Activated CD4-positive, alpha-beta T cell treated with anti-CD3 and anti-CD28 coated beads, Interleukin-10, Interleukin-2, amounts not matched to agents 100 ng/mL and 50 ng/mL, durations not matched to agents 16 hours and 8 hours (primary cell): ENCODE data around the gene DNASE1L3.
A peak's percentile ranks its signal among the peaks of the same experiment; 100 is the strongest.

Experiments used
- DNase-seq: peaks from one replicate; pipeline ENCODE4 v3.0.0-alpha.2; 2020

Gene DNASE1L3

GRCh38 chr3:58176827-58177489, 33.8 kb downstream of the DNASE1L3 start:
- no peak for DNase-seq

DNA sequence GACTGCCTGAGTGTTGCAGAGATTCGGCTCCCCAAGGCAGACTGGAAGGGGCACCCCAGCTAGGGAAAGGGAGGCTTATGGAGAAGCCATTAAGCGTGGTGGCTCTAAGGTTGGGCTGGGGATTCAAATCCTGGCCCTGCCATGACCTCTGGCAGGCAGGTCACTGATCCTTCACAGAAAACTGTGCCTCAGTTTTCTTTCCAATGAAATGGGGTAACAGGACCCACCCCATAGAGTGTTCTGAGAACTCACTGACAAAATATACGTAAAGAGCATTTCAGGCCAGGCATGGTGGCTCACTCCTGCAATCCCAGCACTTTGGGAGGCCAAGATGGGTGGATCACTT, 34.6 kb downstream of the DNASE1L3 start:
- DNase-seq, result no peak

GRCh38 chr3:58175437-58176184, 35.2 kb downstream of the DNASE1L3 start:
- no peak for DNase-seq

GRCh38 chr3:58175187-58175436, 35.7 kb downstream of the DNASE1L3 start:
- DNase-seq, result no peak

DNA sequence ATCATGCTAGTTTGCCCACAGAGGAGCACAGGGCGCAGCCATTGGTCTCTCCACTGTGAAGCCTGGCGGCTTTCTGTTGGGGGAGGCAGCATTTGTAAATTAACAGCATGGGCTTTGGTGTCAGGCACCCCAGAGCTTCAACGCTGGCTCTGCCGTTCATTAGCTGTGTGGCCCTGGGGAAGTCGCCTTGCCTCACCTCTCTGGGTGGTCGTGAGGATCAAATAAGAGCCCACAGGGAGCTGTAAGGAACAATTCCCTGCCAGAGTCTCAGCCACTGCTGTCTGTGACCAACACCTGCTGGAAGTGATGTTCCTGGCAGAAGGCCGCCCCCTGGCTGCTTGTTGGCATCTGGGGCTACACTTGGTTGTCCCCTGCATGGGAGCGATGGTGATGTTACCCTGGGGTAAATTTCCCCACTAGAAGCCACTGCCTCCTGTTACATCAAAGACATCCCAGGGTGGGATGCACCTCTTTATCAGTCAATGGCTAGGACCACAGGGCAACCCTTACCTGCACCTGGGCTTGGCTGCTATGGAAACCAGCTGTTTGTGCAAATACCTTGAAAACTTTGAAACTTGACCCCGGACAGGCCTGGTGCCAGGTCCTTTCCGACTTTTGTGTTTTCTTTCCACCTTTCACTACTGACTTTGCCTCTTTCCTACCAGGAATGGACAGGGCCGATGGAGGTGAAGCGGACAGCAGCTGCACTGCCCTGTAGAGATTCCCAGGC, 36.9 kb downstream of the DNASE1L3 start:
- DNase-seq, result peak; percentile 31

- no peak for DNase-seq
Observed at GRCh38 chr3:58173029-58173668, 37.6 kb downstream of the DNASE1L3 start.

- no peak for DNase-seq
Observed at GRCh38 chr3:58171126-58171525, 39.6 kb downstream of the DNASE1L3 start.

DNA sequence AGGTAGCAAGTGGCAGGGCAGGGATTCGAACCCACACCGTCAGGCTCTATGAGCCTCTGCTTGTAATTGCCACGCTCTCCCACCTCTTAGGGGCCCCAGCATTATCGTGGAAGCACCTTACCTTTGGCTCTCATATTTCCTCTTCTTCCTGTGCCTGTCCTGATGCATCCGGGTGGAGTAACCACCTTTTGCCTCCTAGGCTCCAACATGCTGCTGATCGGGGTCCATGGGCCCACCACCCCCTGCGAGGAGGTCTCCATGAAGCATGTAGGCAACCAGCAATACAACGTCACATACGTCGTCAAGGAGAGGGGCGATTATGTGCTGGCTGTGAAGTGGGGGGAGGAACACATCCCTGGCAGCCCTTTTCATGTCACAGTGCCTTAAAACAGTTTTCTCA, 40.4 kb downstream of the DNASE1L3 start:
- DNase-seq, result no peak

- no peak for DNase-seq
Observed at GRCh38 chr3:58169371-58169770, 41.4 kb downstream of the DNASE1L3 start.

- no peak for DNase-seq
Observed at GRCh38 chr3:58168498-58168897, 42.3 kb downstream of the DNASE1L3 start.

- DNase-seq, result peak; percentile 79
Observed at GRCh38 chr3:58167431-58168351, 43.1 kb downstream of the DNASE1L3 start.

DNA sequence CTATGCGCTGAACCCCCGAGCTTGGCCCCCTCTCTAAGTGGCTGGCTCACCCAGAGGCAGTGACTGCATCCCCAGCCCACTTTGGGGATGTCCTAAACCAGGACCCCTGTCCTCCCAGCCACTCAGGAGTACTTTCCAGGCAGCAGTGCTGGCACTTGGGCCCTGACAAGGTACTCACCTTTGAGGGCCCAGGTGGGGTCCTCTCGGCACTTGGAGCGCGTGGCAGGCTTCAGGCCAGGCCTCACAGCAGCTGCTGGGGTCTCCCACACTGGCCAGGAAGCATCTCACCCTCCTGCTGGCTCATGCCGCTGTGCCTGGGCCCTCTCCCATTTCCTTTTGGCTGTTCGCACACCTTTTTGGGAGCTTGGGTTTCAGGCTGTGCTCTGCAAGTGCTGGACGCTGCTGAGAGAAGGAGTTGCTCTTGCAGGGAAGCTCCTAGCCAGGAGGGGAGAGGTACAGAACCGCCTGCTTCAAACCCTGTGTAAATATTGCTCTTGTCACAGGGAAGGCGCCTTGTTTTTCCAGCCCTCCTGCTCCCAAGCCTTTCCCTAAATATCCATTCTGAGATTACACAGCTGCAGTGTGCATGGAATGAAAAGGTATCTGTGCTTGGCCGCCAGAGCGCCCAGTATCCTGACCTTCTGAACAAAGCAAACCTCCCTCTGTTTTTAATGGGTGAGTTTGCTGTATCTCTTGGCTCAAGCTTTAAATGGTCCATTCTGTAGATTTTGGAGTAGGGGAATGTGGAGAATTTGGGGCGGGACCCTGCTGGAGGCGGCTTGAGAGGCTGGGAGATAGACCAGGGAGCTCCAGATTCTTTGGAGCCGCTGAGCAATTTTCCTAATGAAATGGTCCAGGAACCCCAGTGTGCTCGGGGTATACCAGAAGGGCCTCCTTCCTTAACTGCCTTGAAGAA, 45.6 kb downstream of the DNASE1L3 start:
- no peak for DNase-seq

- no peak for DNase-seq
Observed at GRCh38 chr3:58164199-58164879, 46.4 kb downstream of the DNASE1L3 start.

DNA sequence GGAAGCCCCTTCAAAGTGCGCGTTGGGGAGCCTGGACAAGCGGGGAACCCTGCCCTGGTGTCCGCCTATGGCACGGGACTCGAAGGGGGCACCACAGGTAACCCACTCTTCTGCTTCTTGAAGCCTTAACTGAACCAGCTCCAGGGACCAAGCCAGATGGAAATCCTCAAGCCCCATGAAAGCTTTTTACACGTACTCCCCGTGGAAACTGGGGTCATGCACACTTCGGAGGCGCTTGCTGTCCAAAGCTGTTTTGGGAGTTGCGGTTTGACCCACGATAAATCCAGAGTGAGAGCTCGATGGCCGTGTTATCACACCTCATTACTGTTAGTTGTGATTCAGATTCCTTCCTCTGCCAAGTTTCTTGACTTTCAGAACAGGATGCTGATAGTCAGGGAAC, 47.5 kb downstream of the DNASE1L3 start:
- DNase-seq, result no peak

GRCh38 chr3:58161435-58162398, 49.1 kb downstream of the DNASE1L3 start:
- DNase-seq, result no peak

GRCh38 chr3:58160399-58160798, 50.4 kb downstream of the DNASE1L3 start:
- DNase-seq, result no peak

DNA sequence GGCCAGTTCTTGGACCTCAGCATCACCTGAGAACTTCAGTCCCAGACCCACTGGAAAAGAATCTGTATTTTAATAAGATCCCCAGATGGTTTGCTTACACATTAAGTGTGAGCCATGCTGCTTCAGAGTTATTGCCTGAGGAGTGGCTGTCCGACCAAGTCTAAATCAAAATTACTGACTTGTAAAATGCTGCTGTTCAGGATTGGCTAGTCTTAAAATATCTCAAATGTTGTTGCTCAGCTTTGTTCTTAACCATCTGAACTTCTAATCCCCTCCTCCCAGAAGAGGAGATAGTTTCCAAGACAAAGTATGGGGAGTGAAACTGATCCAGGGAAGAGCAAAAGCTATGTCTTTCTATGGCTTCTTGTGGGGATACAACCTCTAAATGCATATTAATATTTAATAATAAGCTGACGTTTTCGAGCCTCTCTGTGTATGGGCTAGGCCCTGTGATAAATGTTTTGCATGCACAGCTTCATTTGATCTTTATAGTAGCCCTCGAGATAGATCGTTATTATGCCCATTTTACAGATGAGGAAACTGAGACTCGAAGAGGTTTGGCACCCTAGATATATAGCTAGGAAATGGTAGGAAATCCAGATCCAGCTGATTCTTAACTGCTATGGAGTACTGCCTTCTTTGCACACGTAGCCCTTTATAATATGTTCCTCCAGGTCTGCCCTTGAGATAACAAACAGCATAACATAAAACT, 52.2 kb downstream of the DNASE1L3 start:
- DNase-seq, result no peak

DNA sequence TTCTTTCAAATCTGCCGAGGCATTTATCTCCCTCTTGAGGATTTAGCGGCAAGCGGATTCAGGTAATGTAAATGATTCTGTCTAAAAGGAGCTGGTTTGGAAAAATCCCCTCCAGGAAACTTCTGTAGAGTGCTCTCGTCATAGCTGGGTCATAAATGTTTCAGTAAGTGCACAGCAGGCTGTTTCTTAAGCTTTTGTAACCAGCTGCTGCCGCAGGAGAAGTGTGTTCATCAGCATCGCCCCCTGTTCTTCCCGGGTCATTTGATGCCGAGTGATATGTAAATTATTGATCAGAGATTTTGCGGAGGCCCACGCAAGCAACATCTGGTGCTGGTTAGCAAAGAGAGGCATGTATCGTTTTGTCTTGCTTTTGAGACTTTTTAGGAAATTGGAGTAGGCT, 53.1 kb downstream of the DNASE1L3 start:
- no peak for DNase-seq

GRCh38 chr3:58155838-58156237, 54.9 kb downstream of the DNASE1L3 start:
- DNase-seq, result no peak
